Measurements from ENCODE around the gene PSMD1. TPM values are rescaled to one million over a fixed set of nuclear protein-coding genes. Genes with fewer than 3 reads are reported as not detected.

PSMD1 gene
- total and polyA plus RNA-seq, 2 experiments from 2014 or later: 148 to 177 TPM

- TF ChIP-seq ZNF462 (CRISPR knock-in tag; IDR thresholded peaks at IDR 0.05) (no peak), EZH2phosphoT487 (IDR thresholded peaks at IDR 0.05; ENCODE audit: unreplicated experiment) (no peak), NANOG (IDR thresholded peaks at IDR 0.05; ENCODE audit: borderline replicate concordance) (no peak), ZNF114 (CRISPR knock-in tag; IDR thresholded peaks at IDR 0.05) (no peak), CREB1 (CRISPR knock-in tag; IDR thresholded peaks at IDR 0.05; ENCODE audit: low read depth) (no peak), POLR2AphosphoS5 (IDR thresholded peaks at IDR 0.05; ENCODE audit: low read depth) (no peak), JUNB (IDR thresholded peaks at IDR 0.05; ENCODE audit: unreplicated experiment) (no peak), ZNF331 (CRISPR knock-in tag; IDR thresholded peaks at IDR 0.05; ENCODE audit: low read depth) (no peak), EZH2 (IDR thresholded peaks at IDR 0.05; ENCODE audit: low read depth, unreplicated experiment) (no peak)
Observed at GRCh38 chr2:231212329-231212845, 155.7 kb downstream of the PSMD1 start (continued).

- H3K36me3 Mint-ChIP-seq (ENCODE audit: low read depth): peaks cover 52% of the 10 kb centered on the region
- ATAC-seq (no peak), DNase-seq (ENCODE audit: low spot score) (no peak)
- no peaks in the 10 kb centered on the region for H3F3A ChIP-seq (replicated peaks; ENCODE audit: low read depth)
- H3K4me1 Mint-ChIP-seq: no peaks in the 10 kb centered on the region
- H3K4me2 ChIP-seq: no peak overlapping the region
- no peak overlapping the region for H3K27ac ChIP-seq (ENCODE audit: low read depth)
- no peaks in the 10 kb centered on the region for H3K9me2 ChIP-seq (ENCODE audit: insufficient read depth)
- H2AFZ ChIP-seq: no peak overlapping the region
- no peaks in the 10 kb centered on the region for H3K9me3 Mint-ChIP-seq
- no peaks in the 10 kb centered on the region for H3K27me3 Mint-ChIP-seq (ENCODE audit: insufficient read depth, low read depth, poor library complexity)
- no peaks in the 10 kb centered on the region for H3K27me3 ChIP-seq (ENCODE audit: insufficient read depth)
- H4K20me1 ChIP-seq (replicated peaks; ENCODE audit: insufficient read depth): no peaks in the 10 kb centered on the region
- H3K4me3 Mint-ChIP-seq: no peak overlapping the region
- no peaks in the 10 kb centered on the region for H3K79me2 ChIP-seq (replicated peaks; ENCODE audit: insufficient read depth)
- no peak overlapping the region for H3K27ac Mint-ChIP-seq
- H3K4me1 ChIP-seq (ENCODE audit: insufficient read depth): no peaks in the 10 kb centered on the region
- H3K36me3 ChIP-seq (ENCODE audit: insufficient read depth): peaks cover 29% of the 10 kb centered on the region
- H3K4me3 ChIP-seq: no peak overlapping the region
- TF ChIP-seq REST (IDR thresholded peaks at IDR 0.05; ENCODE audit: unreplicated experiment): no peak
- TF ChIP-seq POLR2AphosphoS5 (IDR thresholded peaks at IDR 0.05; ENCODE audit: low read depth): no peak
- TF ChIP-seq JUNB (IDR thresholded peaks at IDR 0.05; ENCODE audit: unreplicated experiment): no peak
- no peak for TF ChIP-seq EZH2phosphoT487 (IDR thresholded peaks at IDR 0.05; ENCODE audit: unreplicated experiment)
- no peak for TF ChIP-seq STAT1 (IDR thresholded peaks at IDR 0.05; ENCODE audit: unreplicated experiment)
Observed at GRCh38 chr2:231213931-231214642, 157.4 kb downstream of the PSMD1 start.

Measured in GM23338 (cell line).